ENCODE data around the gene ACTG2.
"Not testable (repeated sequence)": the region's sequence is repeated elsewhere in the genome, so short reads cannot be mapped to it uniquely, and the experiment has no call there.

The ACTG2 gene

DNA sequence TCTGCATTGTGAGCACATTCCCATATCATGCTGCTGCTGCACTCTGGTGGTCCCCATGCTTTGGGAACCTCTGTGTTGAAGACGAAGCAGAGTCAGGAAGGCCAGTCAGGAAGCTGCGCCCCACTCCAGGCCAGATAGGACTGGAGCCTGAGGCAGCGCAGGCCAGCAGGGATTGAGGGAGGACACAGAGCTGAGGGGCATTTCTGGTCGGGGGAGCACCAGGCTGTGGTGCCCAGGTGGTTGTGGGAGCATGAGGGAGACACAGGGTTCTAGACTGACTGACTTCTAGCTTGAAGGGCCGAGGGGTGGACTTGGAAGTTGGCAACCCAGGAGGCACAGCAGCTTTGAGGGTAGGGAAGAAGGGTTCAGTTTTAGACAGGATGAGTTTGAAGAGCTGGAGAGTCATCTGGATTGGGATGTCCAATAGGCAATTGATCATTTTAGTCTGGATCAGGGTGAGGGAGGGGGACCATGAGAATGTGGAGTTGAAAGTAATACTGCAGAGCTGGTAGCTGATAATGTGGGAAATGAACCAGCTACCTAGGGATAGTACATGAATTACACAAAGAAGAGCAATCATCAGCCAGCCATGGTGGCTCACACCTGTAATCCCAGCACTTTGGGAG is 1.4 kb upstream of the ACTG2 start:
- no peak for DNase-seq (ENCODE audit: low spot score)

DNA sequence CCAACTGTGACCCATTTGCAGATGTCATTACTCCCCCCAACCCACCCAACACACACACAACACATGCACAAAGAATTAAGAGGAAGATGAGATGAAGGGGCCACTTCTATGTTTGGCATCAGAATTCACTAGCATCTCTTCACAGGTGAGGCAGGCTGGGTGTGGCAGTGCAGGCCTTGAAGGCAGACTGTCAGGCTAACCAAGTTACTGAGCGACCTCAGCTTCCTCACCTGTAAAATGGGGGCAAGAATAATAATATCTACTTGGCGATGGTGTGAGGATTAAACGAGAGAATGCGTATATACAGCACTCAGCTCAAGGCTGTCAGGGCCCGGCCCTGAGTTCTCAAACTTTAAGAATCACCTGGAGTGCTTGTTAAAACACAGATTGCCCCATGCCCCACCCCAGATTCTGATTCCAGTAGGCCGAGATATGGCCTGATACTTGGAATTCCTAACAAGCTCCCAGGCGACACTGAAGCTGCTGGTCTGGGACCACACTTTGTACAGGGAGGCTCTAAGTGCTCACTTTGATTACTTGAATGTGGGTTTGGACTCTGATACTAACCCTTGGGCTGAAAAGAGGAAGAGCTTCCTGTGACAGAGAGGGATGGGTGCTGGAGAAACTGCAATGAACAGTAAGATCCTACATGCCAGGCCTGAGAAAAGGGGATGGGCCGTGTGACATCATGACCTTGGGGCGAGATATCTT is 1.1 kb downstream of the ACTG2 start:
- DNase-seq (ENCODE audit: low spot score): no peak

DNA sequence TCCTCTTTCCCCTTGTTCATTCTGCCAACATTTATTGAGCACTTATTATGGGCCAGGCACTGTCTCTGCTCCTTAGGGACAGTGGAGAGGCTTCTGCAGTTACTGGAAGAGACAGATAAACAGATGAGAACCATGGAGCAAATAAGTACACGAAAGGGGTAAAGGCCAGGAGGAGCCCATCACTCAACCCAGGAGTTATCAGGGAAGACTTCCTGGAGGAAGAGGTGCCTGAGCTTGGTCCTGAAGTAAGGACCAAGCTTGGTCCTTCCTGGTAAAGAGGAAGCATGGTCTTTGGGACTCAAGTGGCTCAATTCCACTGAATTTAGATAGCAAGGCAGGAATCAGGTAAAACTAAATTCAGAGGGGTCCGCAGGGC is 1.7 kb downstream of the ACTG2 start:
- no peak for DNase-seq (ENCODE audit: low spot score)

DNA sequence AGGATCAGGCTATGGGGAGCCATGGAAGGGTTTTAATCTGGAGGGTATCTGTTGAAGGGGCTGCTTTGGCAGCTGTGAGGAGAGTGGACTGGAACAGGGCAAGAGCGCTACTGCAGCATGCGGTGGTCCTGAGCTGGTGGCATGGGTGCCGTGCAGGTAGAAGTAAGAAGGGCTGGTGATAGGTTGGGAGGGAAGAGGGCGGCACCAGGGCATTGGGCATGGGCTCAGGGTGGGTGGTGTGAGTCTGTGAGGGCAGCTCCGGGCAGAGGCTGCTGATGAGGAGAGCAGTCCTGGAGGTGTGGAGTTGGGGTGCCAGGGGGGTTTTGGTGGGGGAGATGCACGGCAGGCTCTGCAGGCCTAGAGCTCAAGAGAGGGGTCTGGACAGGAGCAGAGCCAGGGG is 2.1 kb downstream of the ACTG2 start:
- no peak for DNase-seq (ENCODE audit: low spot score)

DNA sequence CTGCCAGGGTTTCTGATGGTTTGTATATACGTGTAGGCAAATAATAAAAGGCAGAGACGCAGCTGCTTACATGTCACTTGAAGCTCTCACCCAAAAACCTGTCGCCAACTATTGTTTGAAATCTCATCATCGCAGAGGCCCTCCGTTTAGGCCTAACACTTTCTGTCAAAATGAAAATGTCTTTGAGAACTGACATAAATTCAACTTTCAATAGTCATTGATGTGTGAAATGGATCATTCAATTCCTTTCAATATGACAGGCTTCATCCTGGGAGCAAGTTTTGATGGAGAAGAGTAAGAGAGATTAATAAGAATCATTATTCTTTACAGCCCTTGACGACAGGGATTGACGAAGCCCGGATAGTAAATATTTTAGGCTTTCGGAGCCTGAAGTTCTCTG is 2.7 kb downstream of the ACTG2 start:
- no peak for DNase-seq (ENCODE audit: low spot score)

DNA sequence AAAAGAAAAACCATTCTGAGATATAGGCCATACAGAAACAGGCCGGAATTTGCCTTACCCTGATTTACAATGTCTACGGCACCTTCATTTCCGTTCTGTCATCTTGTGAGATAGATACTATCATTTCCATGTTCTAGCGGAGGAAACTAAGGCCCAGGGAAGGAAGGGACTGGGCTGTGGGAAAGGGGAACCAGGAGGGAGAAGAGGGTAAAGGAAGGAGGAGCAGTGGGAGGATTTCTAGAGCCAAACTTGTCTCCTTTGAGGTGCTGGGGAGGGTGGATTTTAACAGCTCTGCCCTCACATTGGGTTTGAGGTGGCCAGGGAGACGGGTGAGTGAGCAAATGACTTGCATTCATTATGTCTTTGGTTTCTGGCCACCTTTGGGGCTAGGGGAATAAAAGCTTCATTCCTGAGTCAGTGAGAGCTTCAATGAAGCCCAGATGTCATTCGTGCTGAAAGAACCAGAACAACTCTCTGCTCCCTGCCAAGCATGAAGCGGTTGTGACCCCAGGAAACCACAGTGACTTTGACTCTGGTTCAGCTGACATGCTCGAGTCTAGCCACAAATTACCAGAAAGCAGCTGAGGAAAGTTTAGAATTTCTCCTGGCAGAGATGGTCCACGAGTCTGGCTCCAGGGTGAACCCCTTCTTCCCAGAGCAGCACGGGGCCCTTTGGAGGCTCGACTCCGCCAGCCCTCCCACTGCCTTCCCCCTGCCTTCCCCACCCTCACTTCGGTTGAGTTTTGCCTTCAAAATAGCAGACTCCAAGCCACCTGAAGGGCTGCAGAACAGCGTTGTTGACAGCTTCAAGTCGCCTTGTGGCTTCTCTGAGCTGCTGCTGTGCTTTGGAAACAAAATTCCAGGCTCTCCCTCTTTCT is 3.8 kb downstream of the ACTG2 start:
- no peak for DNase-seq (ENCODE audit: low spot score)

DNA sequence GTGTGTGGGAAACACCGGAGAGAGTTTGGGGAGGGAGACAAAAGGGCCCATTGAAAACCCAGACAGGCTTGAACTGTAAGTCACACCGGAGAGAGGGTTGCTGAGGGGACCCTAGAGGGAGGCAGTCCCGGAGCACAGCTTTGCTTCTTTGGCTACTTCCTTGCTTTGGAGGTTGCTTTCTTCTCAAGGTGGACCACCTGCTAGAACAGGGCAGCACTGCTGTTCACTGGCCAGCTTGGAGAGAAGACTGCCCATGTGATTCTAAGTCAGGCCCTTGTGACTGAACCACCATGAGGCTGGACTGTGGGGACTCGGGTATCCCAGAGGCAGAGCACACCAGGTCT is 4.4 kb downstream of the ACTG2 start:
- DNase-seq (ENCODE audit: low spot score): no peak

DNA sequence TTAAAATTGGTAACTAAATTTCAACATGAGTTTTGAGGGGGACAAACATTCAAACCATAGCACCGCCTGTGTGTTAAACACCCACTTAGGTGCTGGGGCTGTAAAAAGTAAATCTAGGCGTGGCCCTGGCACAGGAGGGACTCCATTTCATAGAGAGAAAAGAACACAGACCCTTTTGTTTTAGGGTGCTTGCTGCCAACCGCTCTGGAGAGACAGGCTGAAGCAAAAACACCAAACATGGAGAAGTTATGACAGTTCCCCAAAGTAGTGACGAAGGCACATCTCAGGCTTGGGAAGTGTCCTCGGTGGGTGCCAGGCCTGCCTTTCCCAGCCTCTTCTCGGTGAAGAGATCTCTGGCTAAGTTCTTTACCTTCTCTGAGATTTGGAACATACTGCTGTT is 5.1 kb downstream of the ACTG2 start:
- DNase-seq (ENCODE audit: low spot score): no peak

DNA sequence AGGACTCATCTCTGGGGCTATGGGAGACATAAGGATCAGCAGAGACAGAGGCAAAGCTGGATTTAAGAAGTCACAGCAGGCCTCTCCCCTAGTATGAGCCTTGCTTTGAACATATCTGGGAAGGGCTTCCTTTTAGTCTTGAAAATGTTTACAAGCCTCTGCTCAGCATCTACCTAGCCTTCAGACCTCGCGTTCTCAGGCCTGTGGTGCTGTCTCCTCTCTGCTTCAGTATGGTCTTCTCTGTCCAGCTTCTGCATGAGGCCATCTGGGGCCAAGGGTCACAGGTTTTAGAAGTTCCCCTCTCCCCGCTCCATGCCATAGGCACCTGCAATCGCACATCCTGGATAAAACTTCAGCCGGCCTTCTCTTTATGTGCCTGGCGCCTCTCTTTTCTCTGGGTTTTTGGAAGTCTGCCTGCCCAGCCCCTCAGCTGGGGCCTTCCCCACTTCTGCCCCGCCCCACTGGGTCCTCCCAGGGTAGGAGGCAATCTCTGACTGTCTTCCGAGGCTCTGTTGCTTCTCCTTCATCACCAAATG is 7.1 kb downstream of the ACTG2 start:
- DNase-seq (ENCODE audit: low spot score): no peak

DNA sequence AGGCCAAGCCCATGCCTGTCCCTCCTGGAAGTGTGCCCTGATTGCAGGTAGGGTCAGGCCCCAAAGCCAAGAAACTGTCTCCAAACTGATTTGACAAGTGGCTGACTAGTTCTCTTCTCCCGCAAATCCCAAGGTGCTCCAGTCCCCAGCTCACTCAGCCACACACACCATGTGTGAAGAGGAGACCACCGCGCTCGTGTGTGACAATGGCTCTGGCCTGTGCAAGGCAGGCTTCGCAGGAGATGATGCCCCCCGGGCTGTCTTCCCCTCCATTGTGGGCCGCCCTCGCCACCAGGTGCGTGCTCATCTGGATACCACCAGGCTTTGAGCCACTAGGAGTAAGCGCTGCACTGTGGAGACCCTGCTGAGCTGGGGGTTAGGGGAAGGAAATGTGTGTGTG is 8.3 kb downstream of the ACTG2 start:
- no peak for DNase-seq (ENCODE audit: low spot score)

DNA sequence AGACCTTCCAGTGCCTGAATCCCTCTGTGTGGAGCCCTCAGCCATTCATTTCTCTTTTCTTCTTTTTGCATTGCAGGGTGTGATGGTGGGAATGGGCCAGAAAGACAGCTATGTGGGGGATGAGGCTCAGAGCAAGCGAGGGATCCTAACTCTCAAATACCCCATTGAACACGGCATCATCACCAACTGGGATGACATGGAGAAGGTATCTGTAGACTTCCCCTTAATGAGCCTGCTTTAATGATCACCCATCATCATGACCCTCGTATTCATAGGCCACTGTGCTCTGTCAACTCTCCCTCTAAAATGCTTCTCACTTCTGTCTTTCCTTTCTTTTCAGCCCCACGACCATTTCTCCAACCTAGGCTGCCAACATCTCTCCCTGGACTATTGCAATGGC is 9.5 kb downstream of the ACTG2 start:
- no peak for DNase-seq (ENCODE audit: low spot score)

DNA sequence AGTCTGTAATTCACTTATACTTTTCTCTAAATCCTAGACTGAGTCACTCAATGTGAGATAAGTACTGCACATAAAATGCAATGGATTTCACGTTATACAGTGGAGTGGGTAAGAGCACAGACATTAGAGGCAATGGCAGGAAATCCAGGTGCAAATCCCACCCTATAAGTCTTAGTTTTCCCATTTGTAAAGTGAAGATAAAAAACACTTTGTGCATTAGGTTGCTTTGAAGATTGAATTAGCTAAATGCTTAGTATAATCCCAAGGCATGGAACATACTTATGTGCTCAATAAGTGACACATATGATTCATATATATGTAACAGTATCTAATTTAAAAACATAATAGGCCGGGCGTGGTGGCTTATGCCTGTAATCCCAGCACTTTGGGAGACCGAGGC is 10.5 kb downstream of the ACTG2 start:
- DNase-seq (ENCODE audit: low spot score): no peak

DNA sequence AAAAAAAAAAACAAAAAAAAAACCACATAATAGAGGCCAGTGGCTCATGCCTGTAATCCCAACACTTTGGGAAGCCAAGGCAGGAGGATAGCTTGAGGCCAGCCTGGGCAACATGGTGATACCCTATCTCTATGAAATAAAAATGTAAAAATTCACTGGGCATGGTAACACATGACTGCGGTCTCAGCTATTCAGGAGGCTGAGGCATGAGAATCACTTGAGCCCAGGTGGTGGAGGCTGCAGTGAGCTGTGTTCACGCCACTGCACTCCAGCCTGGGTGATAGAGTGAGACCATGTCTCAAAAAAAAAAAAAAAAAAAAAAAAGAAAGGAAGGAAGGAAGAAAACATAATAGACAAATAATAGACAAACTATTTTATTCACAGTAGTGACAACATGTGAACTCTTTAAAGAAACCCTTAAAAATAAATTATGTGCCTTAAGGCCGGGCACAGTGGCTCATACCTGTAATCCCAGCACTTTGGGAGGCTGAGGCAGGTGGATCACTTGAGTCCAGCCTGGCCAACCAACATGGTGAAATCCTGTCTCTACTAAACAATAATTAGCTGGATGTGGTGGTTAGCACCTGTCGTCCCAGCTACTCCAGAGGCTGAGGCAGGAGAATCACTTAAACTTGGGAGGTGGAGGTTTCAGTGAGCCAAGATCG is 11.3 kb downstream of the ACTG2 start:
- DNase-seq (ENCODE audit: low spot score): not testable (repeated sequence)

DNA sequence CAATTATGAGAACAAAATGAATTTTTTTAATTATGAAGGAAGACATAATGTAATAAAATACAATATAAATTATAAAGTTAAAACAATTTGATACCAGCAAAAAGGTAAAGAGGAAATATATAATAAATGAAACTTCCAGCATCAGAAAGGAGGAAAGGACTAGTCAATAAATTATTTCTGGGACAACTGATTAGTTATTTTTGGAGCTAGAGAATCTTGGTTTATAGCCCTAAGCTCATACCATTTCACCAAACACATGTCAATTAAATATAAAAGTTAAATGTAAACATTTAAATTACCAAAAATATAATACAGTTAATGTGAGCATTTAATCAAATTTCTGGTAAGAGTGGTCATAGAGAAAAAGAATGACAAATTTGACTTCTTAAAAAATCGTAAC is 12.1 kb downstream of the ACTG2 start:
- DNase-seq (ENCODE audit: low spot score): no peak

DNA sequence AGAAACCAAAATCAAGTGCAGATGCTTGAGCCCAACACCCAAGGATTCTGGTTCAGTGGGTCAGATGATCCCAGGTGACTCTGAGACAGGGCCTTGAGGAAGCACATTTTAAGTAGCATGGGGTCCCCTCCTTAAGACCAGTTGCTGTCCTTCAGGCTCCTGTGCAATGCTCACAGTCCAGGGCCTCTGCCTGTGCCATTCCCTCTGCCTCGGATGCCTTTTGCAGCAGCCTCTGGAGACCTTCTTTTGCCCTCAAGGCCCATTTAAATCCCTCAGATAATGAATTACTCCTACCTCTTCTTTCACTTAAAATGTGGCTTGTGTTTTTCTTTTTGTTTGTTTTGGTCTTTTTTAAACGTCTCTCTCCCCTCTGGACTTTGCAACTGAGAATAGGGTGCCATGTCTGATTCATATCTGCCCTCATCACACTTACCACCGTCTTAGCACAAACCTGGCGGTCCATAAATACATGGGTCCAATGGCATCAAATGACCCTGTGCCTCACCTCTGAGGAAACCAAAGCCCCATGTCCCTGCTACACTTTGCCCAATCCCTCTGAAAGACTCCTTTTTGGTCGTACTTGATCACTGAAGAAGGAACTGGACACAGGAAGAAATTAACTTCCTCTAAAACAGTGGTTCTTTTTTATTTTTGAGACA is 14.2 kb downstream of the ACTG2 start:
- DNase-seq (ENCODE audit: low spot score): no peak

DNA sequence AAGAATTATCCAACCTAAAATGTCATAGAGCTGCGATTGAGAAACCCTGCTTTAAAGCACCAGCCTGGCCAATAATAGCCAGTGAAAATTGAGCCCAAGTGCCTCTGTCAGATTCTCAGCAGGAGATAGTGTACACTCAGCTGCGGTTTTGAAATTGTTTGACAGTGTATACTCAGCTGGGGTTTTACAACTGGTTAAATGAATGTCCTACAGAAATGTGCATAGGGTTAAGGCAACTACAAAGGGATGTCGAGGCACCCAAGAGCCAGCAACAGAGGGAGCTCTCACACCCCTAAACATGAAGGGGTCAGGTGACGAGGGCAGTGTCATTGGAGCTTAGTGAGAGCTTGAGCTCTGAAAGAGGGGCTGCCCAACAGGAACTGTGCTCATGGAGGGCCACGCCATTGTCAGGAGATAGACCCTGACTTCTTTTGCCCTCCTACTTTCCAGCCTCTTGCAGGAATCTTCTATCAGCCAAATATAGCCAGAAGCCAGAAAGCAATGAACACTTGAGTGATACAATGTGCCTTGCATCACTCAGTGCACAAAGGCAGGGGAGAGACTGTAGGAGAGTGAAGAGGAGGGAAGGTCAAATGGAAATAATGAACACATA is 15.1 kb downstream of the ACTG2 start:
- no peak for DNase-seq (ENCODE audit: low spot score)

DNA sequence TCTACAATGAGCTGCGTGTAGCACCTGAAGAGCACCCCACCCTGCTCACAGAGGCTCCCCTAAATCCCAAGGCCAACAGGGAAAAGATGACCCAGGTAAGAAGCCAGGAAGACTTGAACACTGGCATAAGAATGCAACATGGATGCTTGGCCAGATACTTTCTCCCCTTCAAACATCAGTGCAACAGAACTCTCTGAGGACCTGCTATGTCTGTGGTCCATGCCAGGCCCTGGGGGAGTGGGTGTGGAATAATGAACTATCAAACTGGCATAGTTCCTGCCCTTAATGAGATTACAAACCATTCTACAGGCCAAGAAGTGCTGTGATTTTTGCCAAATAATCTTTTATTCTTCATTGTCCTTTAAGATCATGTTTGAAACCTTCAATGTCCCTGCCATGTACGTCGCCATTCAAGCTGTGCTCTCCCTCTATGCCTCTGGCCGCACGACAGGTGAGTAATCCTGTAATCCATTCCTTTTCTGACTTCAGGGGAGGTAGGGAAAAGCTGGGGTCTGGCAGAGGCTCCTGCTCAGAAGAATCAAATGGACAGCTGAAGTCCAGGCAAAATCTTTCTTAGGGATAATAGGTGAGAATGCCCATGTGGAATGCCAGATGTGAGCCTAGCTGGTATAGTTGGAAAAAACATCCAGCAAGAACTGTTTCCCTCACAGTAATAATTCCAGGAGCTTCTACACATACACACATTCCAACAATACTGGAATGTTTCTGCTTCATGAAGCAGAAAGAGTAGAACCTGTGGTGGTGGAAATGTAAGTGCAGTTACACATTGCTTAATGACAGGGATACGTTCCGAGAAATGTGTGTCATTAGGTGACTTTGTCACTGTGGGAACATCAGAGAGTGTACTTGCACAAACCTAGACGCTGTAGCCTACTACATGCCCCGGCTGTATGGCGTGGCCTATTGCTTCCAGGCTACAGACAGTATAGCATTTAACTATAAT is 16.2 kb downstream of the ACTG2 start:
- DNase-seq (ENCODE audit: low spot score): no peak

DNA sequence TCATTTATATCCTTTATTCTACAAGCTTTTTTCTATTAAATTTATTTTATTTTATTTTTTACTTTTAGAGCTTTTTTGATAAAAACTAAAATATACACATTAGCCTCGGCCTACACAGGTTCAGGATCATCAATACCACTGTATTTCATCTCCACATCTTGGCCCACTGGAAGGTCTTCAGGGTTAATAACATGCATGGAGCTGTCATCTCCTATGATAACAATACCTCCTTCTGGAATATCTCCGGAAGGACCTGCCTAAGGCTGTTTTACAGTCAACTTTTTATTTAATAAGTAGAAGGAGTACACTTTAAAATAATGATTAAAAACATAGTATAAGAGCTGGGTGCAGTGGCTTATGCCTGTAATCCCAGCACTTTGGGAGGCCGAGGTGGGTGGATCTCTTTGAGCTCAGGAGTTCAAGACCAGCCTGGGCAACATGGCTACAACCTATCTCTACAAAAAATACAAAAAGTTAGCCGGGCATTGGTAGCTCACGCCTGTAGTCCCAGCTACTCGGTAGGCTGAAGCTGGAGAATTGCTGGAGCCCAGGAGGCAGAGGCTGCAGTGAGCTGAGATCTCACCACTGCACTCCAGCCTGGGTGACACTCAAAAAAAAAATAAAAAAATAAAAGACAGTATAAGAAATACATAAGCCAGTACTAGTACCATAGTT is 18.2 kb downstream of the ACTG2 start:
- DNase-seq (ENCODE audit: low spot score): no peak

DNA sequence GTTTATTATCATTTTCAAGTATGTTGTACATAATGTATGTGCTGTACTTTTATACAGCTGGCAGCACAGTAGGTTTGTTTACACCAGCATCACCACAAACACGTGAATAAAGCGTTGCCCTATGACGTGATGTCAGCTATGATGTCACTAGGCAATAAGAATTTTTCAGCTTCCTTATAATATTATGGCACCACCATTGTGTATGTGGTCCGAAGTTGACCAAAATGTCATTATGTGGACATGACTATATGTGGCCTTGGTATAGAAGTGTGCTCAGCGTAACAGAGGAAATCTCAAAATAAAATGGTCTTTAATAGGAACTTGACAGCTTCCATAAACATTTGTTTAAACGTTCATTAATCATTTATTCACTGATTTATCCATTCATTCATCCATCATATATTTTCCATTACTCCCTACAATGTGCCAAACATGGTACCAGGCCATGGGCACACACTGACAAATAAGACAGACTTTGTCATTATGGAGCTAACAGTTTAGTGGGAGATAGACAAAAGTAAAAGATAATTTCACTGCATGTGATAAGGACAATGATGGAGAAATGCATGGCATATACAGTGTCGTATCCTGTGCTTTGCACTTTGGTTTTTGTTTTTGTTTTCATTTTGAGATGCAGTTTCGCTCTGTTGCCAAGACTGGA is 18.9 kb downstream of the ACTG2 start:
- no peak for DNase-seq (ENCODE audit: low spot score)

Measured in SK-N-DZ (cell line).